Lung (tissue), 12 donors: ENCODE data around the gene C8G. TPM values are rescaled to one million over a fixed set of nuclear protein-coding genes. Genes with fewer than 3 reads are reported as not detected.
A peak's percentile ranks its signal among the peaks of the same experiment; 100 is the strongest.

Source experiments
- ATAC-seq: fragments of 200-7000 bp; cut with Tn5 transposase; one replicate; pipeline ENCODE4 v1.9.1; 2020; ENCODE audit warnings: moderate number of reproducible peaks; ENCODE audit not compliant: insufficient read depth, low FRiP score
- DNase-seq, 3 donors: peaks; one replicate each; pipeline ENCODE4 v3.0.0-alpha.2; 2013 to 2017
- H3K27ac ChIP-seq, 2 donors: one replicate each; pipeline ENCODE4 v1.5.1; 2013; ENCODE audit warnings: mild to moderate bottlenecking in 2 of 2, moderate library complexity in 2 of 2, control low read depth in 1 of 2, inconsistent platforms in 1 of 2, low read depth in 1 of 2, low read length in 1 of 2
- H3K27me3 ChIP-seq, 3 donors: one replicate each; pipeline ENCODE4 v1.5.1; 2013; ENCODE audit warnings: low read length in 2 of 3; ENCODE audit not compliant: control insufficient read depth in 3 of 3, insufficient read depth in 3 of 3
- H3K36me3 ChIP-seq, 4 donors: one replicate each; pipeline ENCODE4 v1.5.1; 2013; ENCODE audit warnings: low read length in 4 of 4, mild to moderate bottlenecking in 1 of 4, moderate library complexity in 1 of 4; ENCODE audit not compliant: control insufficient read depth in 4 of 4, insufficient read depth in 4 of 4
- H3K4me1 ChIP-seq, 5 donors: one replicate each; pipeline ENCODE4 v1.5.1; 2013; ENCODE audit warnings: low read length in 5 of 5, mild to moderate bottlenecking in 2 of 5, moderate library complexity in 1 of 5; ENCODE audit not compliant: control insufficient read depth in 5 of 5, insufficient read depth in 5 of 5
- H3K4me3 ChIP-seq: one replicate; pipeline ENCODE4 v1.5.1; 2013; ENCODE audit warnings: mild to moderate bottlenecking, control low read depth, moderate library complexity
- H3K9ac ChIP-seq, 2 donors: one replicate each; pipeline ENCODE4 v1.5.1; 2013; ENCODE audit warnings: low read length in 2 of 2, control low read depth in 1 of 2; ENCODE audit not compliant: insufficient read depth in 1 of 2
- H3K9me3 ChIP-seq, 4 donors: one replicate each; pipeline ENCODE4 v1.5.1; 2013; ENCODE audit warnings: low read length in 3 of 4, mild to moderate bottlenecking in 1 of 4, moderate library complexity in 1 of 4; ENCODE audit not compliant: control insufficient read depth in 4 of 4, insufficient read depth in 3 of 4
- CTCF ChIP-seq: IDR thresholded peaks from 2 replicates; pipeline ENCODE4 v1.5.1; 2012; ENCODE audit warnings: mild to moderate bottlenecking; ENCODE audit errors: control extremely low read depth, extremely low read depth
- WGBS, 2 donors: extraction: QIAGEN DNeasy Blood & Tissue Kit; methylation state at CpG; one replicate each; pipeline ENCODE4 v1.1.7; 2013; 5-methylcytosine and 5-hydroxymethylcytosine counted together
- polyA plus RNA-seq, 2 donors: library from polyadenylated mRNA; stranded (reverse); fragments of 200-250 nt; gene quantifications; one replicate each; pipeline ENCODE4 v1.2.1, GENCODE V29; 2013
- total RNA-seq, 2 donors: library from RNA; depleted of rRNA in 1 of 2; stranded (reverse); fragments of >200 nt in 1 of 2; gene quantifications; one replicate each; pipeline ENCODE4 v1.2.1, GENCODE V29; 2014 to 2021
- donor health status: control.
- donor health status: control.
- donor health status: Bipolar disorder and iron deficiency.
- donor health status: healthy.
- donor health status: DM: yes; HTN: yes; CAD: no.

C8G gene
- total and polyA plus RNA-seq, 4 donors, result 0.90 to 2.1 (median 1.4) TPM; not detected in 1

GRCh38 chr9:136930014-136930413 is 15.0 kb upstream of the C8G start:
- Histone ChIP-seq H3K9me3 (no peaks in the 10 kb centered on the region), H3K27me3 (no peaks in the 10 kb centered on the region), H3K27ac (peak overlapping the region in 1 of 2 donors; percentile 59), H3K4me3 (no peak overlapping the region), H3K4me1 (peaks cover 0 to 7% (median 0%) of the 10 kb centered on the region in 5 donors), H3K36me3 (peaks cover 0 to 20% (median 0%) of the 10 kb centered on the region in 4 donors), H3K9ac (no peak overlapping the region)
- DNase-seq (no peak), ATAC-seq (no peak)
- 96 to 97% methylated on average over 4 of the region's 4 CpGs for WGBS, 2 donors
- TF ChIP-seq CTCF, result no peak

GRCh38 chr9:136931611-136932130 is 13.4 kb upstream of the C8G start:
- WGBS, 2 donors, result 98 to 100% methylated on average over 2 of the region's 2 CpGs
- ATAC-seq, result no peak
- DNase-seq, result no peak
- no peak for TF ChIP-seq CTCF
- H3K4me3 ChIP-seq, result no peak overlapping the region
- no peak overlapping the region for H3K27ac ChIP-seq
- H3K36me3 ChIP-seq, result peaks cover 0 to 5% (median 0%) of the 10 kb centered on the region in 4 donors
- H3K9ac ChIP-seq, result no peak overlapping the region
- H3K4me1 ChIP-seq, result peaks cover 0 to 5% (median 0%) of the 10 kb centered on the region in 5 donors
- no peaks in the 10 kb centered on the region for H3K9me3 ChIP-seq
- H3K27me3 ChIP-seq, result no peaks in the 10 kb centered on the region

- no peaks in the 10 kb centered on the region for H3K27me3 ChIP-seq
- H3K9ac ChIP-seq, result no peak overlapping the region
- peaks cover 0 to 4% (median under 1%) of the 10 kb centered on the region in 4 donors for H3K36me3 ChIP-seq
- no peak overlapping the region for H3K4me3 ChIP-seq
- DNase-seq (no peak), ATAC-seq (no peak)
- no peak for TF ChIP-seq CTCF
- no peaks in the 10 kb centered on the region for H3K9me3 ChIP-seq
- H3K4me1 ChIP-seq, result peaks cover 0 to 5% (median 0%) of the 10 kb centered on the region in 5 donors
- 94% methylated on average over 3 of the region's 3 CpGs for WGBS, 2 donors
- H3K27ac ChIP-seq, result no peak overlapping the region
Measured at GRCh38 chr9:136934277-136934676, 10.8 kb upstream of the C8G start.

GRCh38 chr9:136935651-136936050 is 9.4 kb upstream of the C8G start:
- H3K27me3 ChIP-seq, result no peaks in the 10 kb centered on the region
- no peaks in the 10 kb centered on the region for H3K4me1 ChIP-seq
- peaks cover 0 to 14% (median 9%) of the 10 kb centered on the region in 4 donors for H3K36me3 ChIP-seq
- 46 to 73% methylated on average over 3 of the region's 3 CpGs for WGBS, 2 donors
- ATAC-seq, result no peak
- H3K9me3 ChIP-seq, result no peaks in the 10 kb centered on the region
- no peak overlapping the region for H3K4me3 ChIP-seq
- no peak overlapping the region for H3K9ac ChIP-seq
- no peak for DNase-seq
- no peak for TF ChIP-seq CTCF
- no peak overlapping the region for H3K27ac ChIP-seq
